OCI-LY3 (cell line): Measurements from ENCODE around the gene FADD.

ENCODE experiments used
- H2AFZ ChIP-seq: fragments of 200-600, 300-600 bp; shearing (Covaris generic); 2 replicates; pipeline ENCODE4 v1.6.0; 2014; ENCODE audit warnings: antibody characterized with exemption, low read depth, low read length
- H3K27ac ChIP-seq: fragments of 200-600, 300-600 bp; sonication (generic); 2 replicates; pipeline ENCODE4 v1.5.1; 2014; ENCODE audit warnings: mild to moderate bottlenecking, low read length, moderate library complexity, mixed read lengths
- H3K27me3 ChIP-seq: fragments of 200-600, 300-600 bp; sonication (generic); 2 replicates; pipeline ENCODE4 v1.6.1; 2014; ENCODE audit warnings: low read depth, low read length, mixed read lengths
- H3K36me3 ChIP-seq: fragments of 200-600, 300-600 bp; sonication (generic); replicated peaks from 2 replicates; pipeline ENCODE3; 2014; ENCODE audit warnings: low read depth, low read length, mixed read lengths
- H3K4me1 ChIP-seq: fragments of 300-600, 200-600 bp; sonication (generic); 2 replicates; pipeline ENCODE4 v1.6.1; 2014; ENCODE audit warnings: low read length, mixed read lengths
- H3K4me2 ChIP-seq: fragments of 200-600, 300-600 bp; sonication (generic); 2 replicates; pipeline ENCODE4 v1.6.1; 2014; ENCODE audit warnings: low read length, mixed read lengths
- H3K4me3 ChIP-seq: fragments of 300-600, 200-600 bp; sonication (generic); 2 replicates; pipeline ENCODE4 v1.5.1; 2014; ENCODE audit warnings: antibody characterized with exemption, mild to moderate bottlenecking, low read length, moderate library complexity
- H3K79me2 ChIP-seq: fragments of 300-600, 200-600 bp; shearing (Covaris generic); 2 replicates; pipeline ENCODE4 v1.6.1; 2014; ENCODE audit warnings: mild to moderate bottlenecking, low read length, mixed read lengths
- H3K9ac ChIP-seq: fragments of 300-600, 200-600 bp; shearing (Covaris generic); 2 replicates; pipeline ENCODE4 v1.6.0; 2014; ENCODE audit warnings: mild to moderate bottlenecking, low read length, moderate library complexity
- H3K9me3 ChIP-seq: fragments of 200-600, 300-600 bp; shearing (Covaris generic); 2 replicates; pipeline ENCODE4 v1.6.1; 2014; ENCODE audit warnings: low read length, mixed read lengths; ENCODE audit not compliant: insufficient read depth
- H4K20me1 ChIP-seq: fragments of 200-600, 300-600 bp; sonication (generic); 2 replicates; pipeline ENCODE4 v1.6.1; 2016; ENCODE audit warnings: low read length, mixed read lengths; ENCODE audit not compliant: insufficient read depth
- CTCF ChIP-seq: fragments of 200-600, 300-600 bp; sonication (generic); IDR thresholded peaks from 2 replicates; pipeline ENCODE4 v1.5.1; 2014; ENCODE audit warnings: antibody characterized with exemption, low read length, low read depth
- EZH2phosphoT487 ChIP-seq: fragments of 200-600 bp; shearing (Covaris generic); IDR thresholded peaks from 2 replicates; pipeline ENCODE4 v1.6.1; 2018; ENCODE audit warnings: antibody characterized with exemption, mixed run types, low read depth

The FADD gene

GRCh38 chr11:70185348-70186055, 17.6 kb upstream of the FADD start:
- H3K4me3 ChIP-seq: no peak overlapping the region
- no peaks in the 10 kb centered on the region for H3K36me3 ChIP-seq
- no peak overlapping the region for H3K4me2 ChIP-seq
- no peaks in the 10 kb centered on the region for H3K4me1 ChIP-seq
- no peaks in the 10 kb centered on the region for H4K20me1 ChIP-seq
- no peak overlapping the region for H3K27ac ChIP-seq
- H3K79me2 ChIP-seq: no peaks in the 10 kb centered on the region
- H3K9me3 ChIP-seq: no peaks in the 10 kb centered on the region
- no peak for TF ChIP-seq EZH2phosphoT487
- H3K9ac ChIP-seq: no peak overlapping the region
- H2AFZ ChIP-seq: no peak overlapping the region
- peaks cover 19% of the 10 kb centered on the region; the same call in 1 of the 2 replicates for H3K27me3 ChIP-seq

- Histone ChIP-seq H3K4me3 (no peak overlapping the region), H3K4me2 (no peak overlapping the region), H4K20me1 (no peaks in the 10 kb centered on the region), H3K9ac (no peak overlapping the region), H3K36me3 (no peaks in the 10 kb centered on the region), H3K9me3 (no peaks in the 10 kb centered on the region), H2AFZ (no peak overlapping the region), H3K27me3 (peaks cover 19% of the 10 kb centered on the region; the same call in 1 of the 2 replicates), H3K27ac (no peak overlapping the region), H3K79me2 (no peaks in the 10 kb centered on the region), H3K4me1 (no peaks in the 10 kb centered on the region)
- TF ChIP-seq EZH2phosphoT487: no peak
- TF ChIP-seq CTCF: no peak
Measured at GRCh38 chr11:70186420-70186819, 16.7 kb upstream of the FADD start.

DNA sequence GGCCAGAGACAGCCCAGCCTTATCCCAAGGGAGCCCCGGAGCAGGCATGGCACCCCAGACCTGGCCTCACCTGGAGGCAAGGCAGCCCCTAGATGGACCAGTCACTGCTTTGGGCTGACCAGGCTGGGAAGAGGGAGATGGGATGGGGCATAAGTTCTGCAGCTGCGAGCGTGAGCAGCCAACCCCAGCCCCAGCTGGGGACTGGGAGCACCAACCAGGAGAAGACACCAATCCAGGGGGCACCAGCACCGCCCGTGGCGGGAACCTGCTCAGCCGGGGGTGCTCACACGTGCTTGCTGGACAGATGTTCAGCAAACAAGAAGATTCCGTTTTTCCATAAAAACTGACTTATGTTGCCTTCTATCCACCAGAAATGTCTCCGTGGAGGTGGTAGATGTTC, 16.2 kb upstream of the FADD start:
- no peaks in the 10 kb centered on the region for H3K36me3 ChIP-seq
- H3K4me1 ChIP-seq: no peaks in the 10 kb centered on the region
- no peaks in the 10 kb centered on the region for H3K9me3 ChIP-seq
- H3K4me3 ChIP-seq: no peak overlapping the region
- TF ChIP-seq CTCF (no peak), EZH2phosphoT487 (no peak)
- H2AFZ ChIP-seq: no peak overlapping the region
- H3K27me3 ChIP-seq: peaks cover 19% of the 10 kb centered on the region; the same call in 1 of the 2 replicates
- no peaks in the 10 kb centered on the region for H3K79me2 ChIP-seq
- H3K4me2 ChIP-seq: no peak overlapping the region
- no peaks in the 10 kb centered on the region for H4K20me1 ChIP-seq
- H3K27ac ChIP-seq: no peak overlapping the region
- H3K9ac ChIP-seq: no peak overlapping the region

GRCh38 chr11:70187771-70188170, 15.3 kb upstream of the FADD start:
- H3K9ac ChIP-seq: no peak overlapping the region
- H3K79me2 ChIP-seq: no peaks in the 10 kb centered on the region
- no peak overlapping the region for H3K4me2 ChIP-seq
- peaks cover 19% of the 10 kb centered on the region; the same call in 1 of the 2 replicates for H3K27me3 ChIP-seq
- no peak overlapping the region for H3K27ac ChIP-seq
- no peak overlapping the region for H2AFZ ChIP-seq
- no peak overlapping the region for H3K4me3 ChIP-seq
- H3K4me1 ChIP-seq: no peaks in the 10 kb centered on the region
- no peaks in the 10 kb centered on the region for H3K36me3 ChIP-seq
- no peaks in the 10 kb centered on the region for H4K20me1 ChIP-seq
- no peaks in the 10 kb centered on the region for H3K9me3 ChIP-seq
- no peak for TF ChIP-seq EZH2phosphoT487
- no peak for TF ChIP-seq CTCF
